D721Med (cell line): Measurements from ENCODE around the gene CKLF.

Experiments
- DNase-seq: peaks from one replicate; pipeline ENCODE4 v3.0.0; 2011; ENCODE audit warnings: low spot score; ENCODE audit not compliant: insufficient read length
- FAIRE-seq: peaks from 2 replicates; lab custom pipeline; 2011; peaks lifted over from hg19 to GRCh38; lab: Jason Lieb, UNC
- TF ChIP-seq, protein P1 (sequence below): IDR thresholded peaks from 2 replicates; pipeline ENCODE4 v1.5.1; 2012; ENCODE audit warnings: mild to moderate bottlenecking, control low read depth; ENCODE audit not compliant: insufficient read depth; ENCODE audit errors: missing control alignments

CKLF gene, protein sequence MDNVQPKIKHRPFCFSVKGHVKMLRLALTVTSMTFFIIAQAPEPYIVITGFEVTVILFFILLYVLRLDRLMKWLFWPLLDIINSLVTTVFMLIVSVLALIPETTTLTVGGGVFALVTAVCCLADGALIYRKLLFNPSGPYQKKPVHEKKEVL

DNA sequence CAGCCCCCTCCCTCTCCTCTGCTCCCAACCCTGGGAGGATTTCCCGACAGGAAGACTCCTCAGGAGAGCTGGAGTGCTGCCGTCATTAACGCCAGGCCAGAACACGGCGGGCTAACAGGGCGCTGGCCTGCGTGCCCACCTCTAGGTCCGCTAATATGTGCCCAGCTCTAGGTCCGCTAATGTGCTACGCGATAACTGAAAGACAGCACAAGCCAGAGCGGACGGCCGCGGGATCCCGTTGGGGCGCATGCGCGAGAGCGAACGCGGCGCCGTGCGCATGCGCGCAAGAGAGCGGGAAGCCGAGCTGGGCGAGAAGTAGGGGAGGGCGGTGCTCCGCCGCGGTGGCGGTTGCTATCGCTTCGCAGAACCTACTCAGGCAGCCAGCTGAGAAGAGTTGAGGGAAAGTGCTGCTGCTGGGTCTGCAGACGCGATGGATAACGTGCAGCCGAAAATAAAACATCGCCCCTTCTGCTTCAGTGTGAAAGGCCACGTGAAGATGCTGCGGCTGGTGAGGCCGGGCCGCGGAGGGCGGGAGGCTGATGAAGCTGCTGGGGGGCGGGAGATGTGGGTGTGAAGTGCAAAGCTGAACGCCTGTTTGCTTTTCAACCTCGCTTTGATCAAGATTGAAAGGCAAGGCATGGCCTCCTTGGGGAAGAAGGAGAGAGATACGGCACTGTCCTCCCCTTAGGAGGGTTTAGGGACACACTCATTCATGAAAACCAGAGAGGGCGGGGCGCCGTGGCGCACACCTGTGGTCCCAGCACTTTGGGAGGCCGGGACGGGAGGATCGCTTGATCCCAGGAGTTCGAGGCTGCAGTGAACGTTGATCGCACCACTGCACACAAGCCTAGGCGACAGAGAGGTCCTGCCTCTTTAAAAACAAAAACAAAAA, at the start of gene CKLF:
CKLF (plus strand) TSS at position 291 of the 892 bp plus-strand sequence; CDS start at position 431, 140 bp downstream.
- FAIRE-seq (no peak), DNase-seq (peak; percentile 62)
- TF ChIP-seq, protein P1, sequence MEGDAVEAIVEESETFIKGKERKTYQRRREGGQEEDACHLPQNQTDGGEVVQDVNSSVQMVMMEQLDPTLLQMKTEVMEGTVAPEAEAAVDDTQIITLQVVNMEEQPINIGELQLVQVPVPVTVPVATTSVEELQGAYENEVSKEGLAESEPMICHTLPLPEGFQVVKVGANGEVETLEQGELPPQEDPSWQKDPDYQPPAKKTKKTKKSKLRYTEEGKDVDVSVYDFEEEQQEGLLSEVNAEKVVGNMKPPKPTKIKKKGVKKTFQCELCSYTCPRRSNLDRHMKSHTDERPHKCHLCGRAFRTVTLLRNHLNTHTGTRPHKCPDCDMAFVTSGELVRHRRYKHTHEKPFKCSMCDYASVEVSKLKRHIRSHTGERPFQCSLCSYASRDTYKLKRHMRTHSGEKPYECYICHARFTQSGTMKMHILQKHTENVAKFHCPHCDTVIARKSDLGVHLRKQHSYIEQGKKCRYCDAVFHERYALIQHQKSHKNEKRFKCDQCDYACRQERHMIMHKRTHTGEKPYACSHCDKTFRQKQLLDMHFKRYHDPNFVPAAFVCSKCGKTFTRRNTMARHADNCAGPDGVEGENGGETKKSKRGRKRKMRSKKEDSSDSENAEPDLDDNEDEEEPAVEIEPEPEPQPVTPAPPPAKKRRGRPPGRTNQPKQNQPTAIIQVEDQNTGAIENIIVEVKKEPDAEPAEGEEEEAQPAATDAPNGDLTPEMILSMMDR = no peak

DNA sequence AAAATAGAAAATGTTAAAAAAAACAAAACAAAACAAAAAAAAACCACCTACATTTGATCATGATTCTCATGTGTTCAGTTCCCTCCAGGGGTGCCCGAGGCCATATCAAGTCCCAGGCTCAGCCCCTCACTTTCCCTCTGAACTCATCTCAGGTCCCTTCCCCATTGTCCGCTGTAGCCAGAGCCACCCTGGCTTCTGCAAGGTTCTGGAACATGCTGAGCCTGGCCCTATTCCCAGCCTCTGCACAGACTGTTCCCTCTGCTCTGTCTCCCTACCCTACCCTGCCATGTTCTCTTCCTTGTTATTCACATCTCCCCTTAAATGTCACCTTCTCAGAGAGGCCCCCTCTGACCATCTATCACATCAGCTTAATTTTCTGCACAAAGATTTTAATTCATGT, 49.3 kb upstream of the CKLF start:
- TF ChIP-seq, protein P1 = no peak
- no peak for FAIRE-seq
- DNase-seq = no peak

DNA sequence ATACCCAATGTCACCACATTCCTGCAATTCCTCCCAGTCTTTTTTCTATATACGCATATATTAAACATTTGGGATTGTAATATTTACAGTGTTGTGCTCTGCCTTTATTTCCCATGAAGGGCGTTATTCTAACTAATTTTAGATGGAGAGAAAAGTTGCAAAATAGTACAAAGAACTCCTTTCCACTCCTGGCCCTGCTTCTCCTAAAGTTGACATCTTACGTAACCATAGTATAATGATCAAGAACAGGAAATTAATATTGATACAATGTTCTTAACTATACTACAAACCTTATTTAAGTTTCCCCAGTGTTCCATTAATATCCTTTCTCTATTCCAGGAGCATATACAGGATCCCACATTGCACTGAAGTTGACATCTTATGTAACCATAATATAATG, 48.8 kb upstream of the CKLF start:
- no peak for DNase-seq
- FAIRE-seq = no peak
- TF ChIP-seq, protein P1 = no peak

DNA sequence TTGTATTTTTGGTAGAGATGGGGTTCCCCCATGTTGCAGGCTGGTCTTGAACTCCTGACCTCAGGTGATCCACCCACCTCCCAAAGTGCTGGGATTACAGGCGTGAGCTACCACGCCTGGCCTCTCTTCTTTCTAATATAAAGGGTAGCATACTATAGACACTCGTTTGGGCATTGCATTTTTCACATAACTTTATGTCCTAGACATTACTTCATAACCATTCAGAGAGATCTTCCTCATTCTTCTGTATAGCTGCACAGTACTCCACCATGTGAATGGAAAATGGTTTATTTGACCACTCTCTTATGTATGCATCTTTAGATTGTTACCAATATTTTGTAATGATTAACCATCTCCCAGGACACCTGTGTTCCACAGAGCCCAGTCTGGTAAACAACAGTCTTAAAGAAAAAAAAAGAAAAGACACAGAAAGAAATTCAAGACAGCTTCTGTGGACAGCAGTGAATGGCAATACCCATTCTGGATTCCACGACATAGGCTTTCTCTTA, 44.6 kb upstream of the CKLF start:
- DNase-seq = no peak
- FAIRE-seq = no peak
- TF ChIP-seq, protein P1 = no peak

DNA sequence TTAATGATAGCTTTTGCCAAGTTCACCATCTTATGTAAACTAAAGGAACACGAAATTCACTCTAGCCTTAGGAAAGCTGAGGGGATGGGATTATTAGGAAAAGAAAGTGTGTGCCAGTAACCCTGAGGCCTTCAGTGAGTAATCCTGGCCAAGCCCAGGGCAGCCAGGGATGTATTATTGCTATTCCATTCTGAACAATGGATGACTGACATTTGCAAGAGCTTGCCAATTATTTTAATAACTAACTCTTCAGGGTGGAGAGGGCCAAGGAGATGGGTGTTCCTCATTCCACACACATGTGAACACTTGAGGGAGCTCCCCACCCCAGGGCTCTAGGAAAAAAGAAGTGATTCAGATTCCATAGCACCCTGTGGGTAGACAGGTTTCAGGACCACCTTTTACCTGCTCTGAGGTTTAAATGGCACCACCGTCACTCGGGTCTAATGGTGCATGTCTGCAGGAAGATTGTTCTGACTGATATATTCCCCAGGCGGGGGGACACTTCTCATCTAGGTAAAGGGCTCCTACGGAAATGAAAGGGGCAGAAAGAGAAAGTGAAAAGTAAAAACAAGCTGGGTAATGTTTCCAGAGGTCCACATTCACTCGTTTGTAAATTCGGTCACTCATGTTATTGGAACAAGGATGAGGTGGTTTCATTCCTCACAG, 44.0 kb upstream of the CKLF start:
- TF ChIP-seq, protein P1 = no peak
- FAIRE-seq = no peak
- DNase-seq = no peak

DNA sequence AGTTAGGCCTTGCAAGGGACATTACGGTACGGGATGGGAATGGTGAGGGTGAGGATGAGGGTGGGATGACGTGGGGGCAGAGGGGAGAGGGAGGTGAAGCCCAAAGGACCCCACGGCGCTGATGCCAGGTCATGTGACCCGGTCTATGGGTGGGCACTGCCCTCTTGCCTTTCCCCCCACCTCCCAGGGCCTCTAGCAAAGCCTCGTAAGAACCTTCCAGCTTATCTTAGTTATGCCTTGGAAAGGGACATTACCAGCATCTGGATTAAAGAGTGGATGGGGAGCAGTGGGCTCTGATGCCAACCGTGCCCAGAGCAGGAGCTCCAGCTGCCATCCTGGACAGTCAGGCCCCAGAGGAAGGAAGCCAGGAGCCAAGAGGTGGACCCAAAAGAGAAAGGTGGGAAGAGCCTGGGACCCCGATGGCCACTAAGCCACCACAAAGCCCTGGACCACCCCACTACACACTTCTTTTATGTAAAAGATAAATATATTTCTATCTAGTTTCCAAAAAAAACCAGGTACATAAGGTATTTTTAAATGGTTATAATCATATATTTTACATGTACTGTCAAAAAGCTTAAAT, 43.4 kb upstream of the CKLF start:
- no peak for DNase-seq
- TF ChIP-seq, protein P1 = no peak
- FAIRE-seq = no peak
